Bronchial epithelial cell (primary cell): Measurements from ENCODE around the gene TASP1. TPM values are rescaled to one million over a fixed set of nuclear protein-coding genes. Genes with fewer than 3 reads are reported as not detected.

Experiments used
- DNase-seq: peaks from one replicate; pipeline ENCODE4 v3.0.0-alpha.2; 2010; ENCODE audit warnings: low read depth
- FAIRE-seq: peaks from 2 replicates; lab custom pipeline; 2011; peaks lifted over from hg19 to GRCh38; lab: Jason Lieb, UNC
- H3K27me3 ChIP-seq: 2 replicates; pipeline ENCODE4 v1.5.1; 2011; ENCODE audit warnings: low read length; ENCODE audit not compliant: control insufficient read depth, insufficient read depth
- H3K36me3 ChIP-seq: 2 replicates; pipeline ENCODE4 v1.5.1; 2011; ENCODE audit warnings: low read length; ENCODE audit not compliant: control insufficient read depth, insufficient read depth
- H3K4me3 ChIP-seq: 2 replicates; pipeline ENCODE4 v1.5.1; 2011; ENCODE audit warnings: mild to moderate bottlenecking, low read depth, low read length, control low read depth
- total RNA-seq: library from RNA; depleted of rRNA; stranded (reverse); fragments of >200 nt; gene quantifications from 2 replicates; pipeline ENCODE4 v1.2.1, GENCODE V29; 2014
- TF ChIP-seq, protein P1 (sequence below): IDR thresholded peaks from 2 replicates; pipeline ENCODE4 v1.5.1; 2011; ENCODE audit warnings: mild to moderate bottlenecking, moderate library complexity, low read length, control low read depth, inconsistent platforms; ENCODE audit not compliant: insufficient read depth, severe bottlenecking

Gene TASP1
- total RNA-seq, 1 donor from 2014 or later = 18.7 TPM

DNA sequence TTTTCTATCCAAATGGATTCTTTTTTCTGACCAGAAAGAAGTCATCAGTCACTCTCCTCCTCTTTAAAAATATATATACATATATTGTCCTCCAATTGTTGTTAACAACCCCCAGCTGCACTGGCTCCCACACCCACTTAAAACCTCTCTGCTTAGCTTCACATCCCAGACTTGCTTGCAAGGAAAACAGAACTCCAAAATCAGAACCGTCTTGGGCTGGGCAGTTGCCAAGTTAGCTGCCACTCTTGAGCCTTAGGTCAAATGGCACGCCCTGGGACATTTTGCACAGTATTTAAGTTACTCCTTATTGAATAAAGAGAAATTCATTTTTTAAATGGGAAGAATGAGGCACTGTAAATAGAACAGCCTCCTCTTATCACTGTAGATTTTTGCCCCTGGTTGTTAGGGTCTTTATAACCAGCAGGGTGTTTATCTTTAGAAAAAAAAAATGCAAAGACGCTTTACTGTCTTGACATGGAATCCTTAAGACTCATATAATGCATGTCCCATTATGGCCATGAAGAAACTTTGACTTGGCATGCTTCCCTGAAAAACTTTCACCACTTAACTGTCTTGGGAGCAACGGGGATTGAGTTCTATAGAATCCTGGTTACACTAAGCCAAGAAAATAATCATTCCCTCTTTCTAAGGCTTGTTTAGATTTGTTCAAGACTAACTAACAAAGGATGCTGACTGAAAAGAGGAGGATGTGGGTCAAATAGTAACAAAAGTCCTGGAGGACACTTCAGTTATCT lies 213.2 kb downstream of the TASP1 start:
- TF ChIP-seq, protein P1, sequence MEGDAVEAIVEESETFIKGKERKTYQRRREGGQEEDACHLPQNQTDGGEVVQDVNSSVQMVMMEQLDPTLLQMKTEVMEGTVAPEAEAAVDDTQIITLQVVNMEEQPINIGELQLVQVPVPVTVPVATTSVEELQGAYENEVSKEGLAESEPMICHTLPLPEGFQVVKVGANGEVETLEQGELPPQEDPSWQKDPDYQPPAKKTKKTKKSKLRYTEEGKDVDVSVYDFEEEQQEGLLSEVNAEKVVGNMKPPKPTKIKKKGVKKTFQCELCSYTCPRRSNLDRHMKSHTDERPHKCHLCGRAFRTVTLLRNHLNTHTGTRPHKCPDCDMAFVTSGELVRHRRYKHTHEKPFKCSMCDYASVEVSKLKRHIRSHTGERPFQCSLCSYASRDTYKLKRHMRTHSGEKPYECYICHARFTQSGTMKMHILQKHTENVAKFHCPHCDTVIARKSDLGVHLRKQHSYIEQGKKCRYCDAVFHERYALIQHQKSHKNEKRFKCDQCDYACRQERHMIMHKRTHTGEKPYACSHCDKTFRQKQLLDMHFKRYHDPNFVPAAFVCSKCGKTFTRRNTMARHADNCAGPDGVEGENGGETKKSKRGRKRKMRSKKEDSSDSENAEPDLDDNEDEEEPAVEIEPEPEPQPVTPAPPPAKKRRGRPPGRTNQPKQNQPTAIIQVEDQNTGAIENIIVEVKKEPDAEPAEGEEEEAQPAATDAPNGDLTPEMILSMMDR = no peak
- FAIRE-seq (no peak), DNase-seq (no peak)
- Histone ChIP-seq H3K36me3 (no peaks in the 10 kb centered on the region), H3K4me3 (no peak overlapping the region), H3K27me3 (no peaks in the 10 kb centered on the region)

GRCh38 chr20:13424174-13424833 lies 214.4 kb downstream of the TASP1 start:
- FAIRE-seq = no peak
- no peak overlapping the region for H3K4me3 ChIP-seq
- TF ChIP-seq, protein P1 = no peak
- no peaks in the 10 kb centered on the region for H3K36me3 ChIP-seq
- DNase-seq = no peak
- H3K27me3 ChIP-seq = no peaks in the 10 kb centered on the region

DNA sequence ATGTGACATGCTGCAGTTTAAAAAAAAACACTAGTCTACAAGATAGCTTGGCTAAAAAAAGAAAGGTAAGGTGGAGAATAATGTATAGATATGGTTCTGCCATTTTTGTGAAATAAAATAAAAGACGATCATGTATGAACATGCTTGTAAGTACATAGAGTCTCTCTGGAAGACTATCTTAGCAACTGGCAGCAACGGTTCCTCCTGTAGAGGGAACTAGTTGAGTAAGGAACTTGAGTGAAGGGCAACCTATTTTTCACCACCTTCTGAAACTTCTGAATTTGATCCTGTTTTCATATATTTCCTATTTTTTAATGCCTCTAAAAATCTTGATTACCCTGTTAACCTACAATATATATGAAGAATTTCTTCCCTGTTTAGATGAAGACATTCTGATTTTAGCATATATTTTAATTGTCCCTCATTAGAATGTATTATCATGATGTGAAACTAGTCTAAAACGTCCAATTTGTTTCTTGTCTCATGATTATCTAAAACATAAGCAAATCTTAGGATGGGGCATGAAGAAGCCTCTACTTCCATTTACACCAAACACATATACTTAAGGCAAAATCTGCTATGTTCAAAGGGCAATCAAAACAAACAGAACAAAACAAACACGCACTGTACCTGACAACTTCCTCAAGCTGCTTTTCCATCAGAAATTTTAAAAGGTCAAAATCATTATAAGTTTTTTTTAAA lies 215.1 kb downstream of the TASP1 start:
- TF ChIP-seq, protein P1 = no peak
- DNase-seq (peak; percentile 23), FAIRE-seq (no peak)
- Histone ChIP-seq H3K4me3 (no peak overlapping the region), H3K36me3 (no peaks in the 10 kb centered on the region), H3K27me3 (no peaks in the 10 kb centered on the region)

DNA sequence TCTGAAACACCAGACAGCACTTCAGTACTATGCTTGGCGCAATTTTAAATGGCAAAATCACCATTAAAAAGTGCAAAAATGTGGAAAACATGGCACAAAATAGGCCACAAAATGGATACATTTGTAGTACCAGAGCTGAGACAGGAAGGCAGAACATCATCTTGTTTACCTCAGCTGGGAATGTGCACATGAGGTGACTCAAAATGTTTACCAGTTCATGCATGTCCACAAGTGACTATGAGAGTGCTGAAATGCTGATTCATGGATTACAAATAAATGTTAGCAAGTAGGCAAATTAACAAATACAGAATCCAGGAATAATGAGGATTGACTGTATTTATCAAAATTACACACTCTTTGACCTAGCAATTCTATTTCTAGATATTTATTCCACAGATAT lies 216.1 kb downstream of the TASP1 start:
- Histone ChIP-seq H3K27me3 (no peaks in the 10 kb centered on the region), H3K36me3 (no peaks in the 10 kb centered on the region), H3K4me3 (no peak overlapping the region)
- TF ChIP-seq, protein P1 = no peak
- peak; percentile 92 for DNase-seq
- FAIRE-seq = no peak

GRCh38 chr20:13420625-13421024 lies 218.1 kb downstream of the TASP1 start:
- TF ChIP-seq, protein P1 = no peak
- no peaks in the 10 kb centered on the region for H3K27me3 ChIP-seq
- H3K36me3 ChIP-seq = peaks cover 1% of the 10 kb centered on the region
- no peak for DNase-seq
- H3K4me3 ChIP-seq = no peak overlapping the region
- FAIRE-seq = no peak
